H9 (cell line): ENCODE results near the gene RAI2. TPM values are rescaled to one million over a fixed set of nuclear protein-coding genes. Genes with fewer than 3 reads are reported as not detected.

Experiments used
- DNase-seq: peaks from one replicate; pipeline ENCODE4 v3.0.0-alpha.2; 2017
- H2AFZ ChIP-seq: one replicate; pipeline ENCODE4 v1.6.1; 2013; ENCODE audit warnings: mild to moderate bottlenecking, low read length, control low read depth, moderate library complexity
- H2AK5ac ChIP-seq: 2 replicates; pipeline ENCODE4 v1.6.1; 2013; ENCODE audit warnings: low read length, control low read depth, mixed read lengths; ENCODE audit not compliant: insufficient read length
- H2BK120ac ChIP-seq: one replicate; pipeline ENCODE4 v1.6.1; 2013; ENCODE audit warnings: low read depth, mild to moderate bottlenecking, low read length, control low read depth, inconsistent platforms; ENCODE audit not compliant: poor library complexity, severe bottlenecking
- H2BK12ac ChIP-seq: 2 replicates; pipeline ENCODE4 v1.6.1; 2013; ENCODE audit warnings: low read length, control low read depth, mixed read lengths, low read depth; ENCODE audit not compliant: insufficient read length
- H2BK15ac ChIP-seq: 2 replicates; pipeline ENCODE4 v1.6.1; 2013; ENCODE audit warnings: low read depth, low read length, control low read depth
- H2BK20ac ChIP-seq: one replicate; pipeline ENCODE4 v1.6.1; 2013; ENCODE audit warnings: low read depth, mild to moderate bottlenecking, low read length, control low read depth, inconsistent platforms; ENCODE audit not compliant: poor library complexity, severe bottlenecking
- H2BK5ac ChIP-seq: 2 replicates; pipeline ENCODE4 v1.6.1; 2013; ENCODE audit warnings: low read length, control low read depth, mixed read lengths; ENCODE audit not compliant: insufficient read length
- H3K14ac ChIP-seq: 2 replicates; pipeline ENCODE4 v1.6.1; 2013; ENCODE audit warnings: low read length, control low read depth; ENCODE audit not compliant: insufficient read depth
- H3K18ac ChIP-seq: 2 replicates; pipeline ENCODE4 v1.6.1; 2013; ENCODE audit warnings: low read depth, mild to moderate bottlenecking, mixed read lengths, low read length, control low read depth; ENCODE audit not compliant: insufficient read length
- H3K23ac ChIP-seq: 2 replicates; pipeline ENCODE4 v1.6.1; 2013; ENCODE audit warnings: low read length, control low read depth, mixed read lengths, low read depth; ENCODE audit not compliant: insufficient read length
- H3K23me2 ChIP-seq: 2 replicates; pipeline ENCODE4 v1.6.1; 2013; ENCODE audit warnings: low read depth, mild to moderate bottlenecking, mixed read lengths, low read length, control low read depth; ENCODE audit not compliant: insufficient read length, poor library complexity, severe bottlenecking
- H3K27ac ChIP-seq: 2 replicates; pipeline ENCODE4 v1.5.1; 2013; ENCODE audit warnings: low read length, control low read depth, mixed read lengths, low read depth; ENCODE audit not compliant: insufficient read length
- H3K27me3 ChIP-seq: 2 replicates; pipeline ENCODE4 v1.6.1; 2013; ENCODE audit warnings: low read length, control low read depth, inconsistent platforms; ENCODE audit not compliant: insufficient read depth
- H3K4ac ChIP-seq: 2 replicates; pipeline ENCODE4 v1.6.1; 2013; ENCODE audit warnings: low read depth, mild to moderate bottlenecking, control low read depth, inconsistent platforms, low read length, moderate library complexity
- H3K4me1 ChIP-seq: 2 replicates; pipeline ENCODE4 v1.6.1; 2013; ENCODE audit warnings: low read length, control low read depth, inconsistent platforms; ENCODE audit not compliant: insufficient read depth
- H3K4me2 ChIP-seq: 2 replicates; pipeline ENCODE4 v1.6.1; 2013; ENCODE audit warnings: low read length, control low read depth, mixed read lengths; ENCODE audit not compliant: insufficient read length, insufficient read depth
- H3K56ac ChIP-seq: 2 replicates; pipeline ENCODE4 v1.6.1; 2013; ENCODE audit warnings: low read depth, mild to moderate bottlenecking, mixed read lengths, low read length, control low read depth; ENCODE audit not compliant: insufficient read length
- H3K79me1 ChIP-seq: 2 replicates; pipeline ENCODE4 v1.6.1; 2013; ENCODE audit warnings: low read depth, mild to moderate bottlenecking, moderate library complexity, low read length, control low read depth, inconsistent platforms; ENCODE audit not compliant: insufficient read depth, poor library complexity, severe bottlenecking
- H3K79me2 ChIP-seq: 2 replicates; pipeline ENCODE4 v1.6.1; 2013; ENCODE audit warnings: low read length, control low read depth, inconsistent platforms; ENCODE audit not compliant: insufficient read depth
- H3K9ac ChIP-seq: 2 replicates; pipeline ENCODE4 v1.6.1; 2013; ENCODE audit warnings: low read length, control low read depth, mixed read lengths; ENCODE audit not compliant: insufficient read length; ENCODE audit errors: extremely low read depth
- H3K9me3 ChIP-seq: one replicate; pipeline ENCODE4 v1.6.1; 2013; ENCODE audit warnings: low read depth, low read length, inconsistent platforms; ENCODE audit not compliant: control insufficient read depth
- H3T11ph ChIP-seq: one replicate; pipeline ENCODE4 v1.6.1; 2013; ENCODE audit warnings: mild to moderate bottlenecking, low read length, control low read depth, inconsistent platforms
- H4K20me1 ChIP-seq: one replicate; pipeline ENCODE4 v1.6.1; 2013; ENCODE audit not compliant: control insufficient read depth, insufficient read length, insufficient read depth
- H4K5ac ChIP-seq: 2 replicates; pipeline ENCODE4 v1.6.1; 2013; ENCODE audit warnings: low read depth, mild to moderate bottlenecking, mixed read lengths, low read length, control low read depth; ENCODE audit not compliant: insufficient read length
- H4K8ac ChIP-seq: replicated peaks from 2 replicates; pipeline ENCODE4 v1.6.1; 2013; ENCODE audit warnings: low read length, control low read depth, mixed read lengths, low read depth; ENCODE audit not compliant: insufficient read length
- H4K91ac ChIP-seq: 2 replicates; pipeline ENCODE4 v1.6.1; 2013; ENCODE audit warnings: low read depth, mild to moderate bottlenecking, moderate library complexity, mixed read lengths, low read length, control low read depth; ENCODE audit not compliant: insufficient read length
- H3K27ac Mint-ChIP-seq, 3 experiments: 2 replicates in 2 of 3; 3 replicates in 1 of 3; pipeline ENCODE4 v1.8.0; 2020 to 2021; ENCODE audit warnings: mixed read lengths in 3 of 3, mild to moderate bottlenecking in 1 of 3, moderate library complexity in 1 of 3
- H3K27me3 Mint-ChIP-seq: 2 replicates; pipeline ENCODE4 v1.8.0; 2021; ENCODE audit warnings: low read depth, mild to moderate bottlenecking, moderate library complexity, mixed read lengths
- H3K36me3 Mint-ChIP-seq, 3 experiments: 2 replicates in 2 of 3; 3 replicates in 1 of 3; pipeline ENCODE4 v1.8.0; 2020 to 2021; ENCODE audit warnings: low read depth in 3 of 3, mixed read lengths in 3 of 3; ENCODE audit not compliant: insufficient read depth in 1 of 3
- H3K4me1 Mint-ChIP-seq, 2 experiments: 2 replicates each; pipeline ENCODE4 v1.8.0; 2020; ENCODE audit warnings: mixed read lengths in 2 of 2
- H3K4me3 Mint-ChIP-seq, 2 experiments: 2 replicates in 1 of 2; 3 replicates in 1 of 2; pipeline ENCODE4 v1.8.0; 2020 to 2021; ENCODE audit warnings: mild to moderate bottlenecking in 2 of 2, mixed read lengths in 2 of 2, moderate library complexity in 1 of 2
- H3K9me3 Mint-ChIP-seq, 2 experiments: 2 replicates in 1 of 2; 3 replicates in 1 of 2; pipeline ENCODE4 v1.8.0; 2020; ENCODE audit warnings: mild to moderate bottlenecking in 2 of 2, mixed read lengths in 2 of 2, moderate library complexity in 1 of 2
- WGBS: extraction: QIAGEN DNeasy Blood & Tissue Kit; methylation state at CpG from one replicate; pipeline ENCODE4 v1.1.7; 2013; ENCODE audit warnings: missing lambda C conversion rate, low lambda C conversion rate, mixed read lengths; ENCODE audit not compliant: insufficient read length; ENCODE audit errors: extremely low coverage; 5-methylcytosine and 5-hydroxymethylcytosine counted together
- total RNA-seq: library from RNA; stranded (reverse); gene quantifications from 2 replicates; pipeline ENCODE4 v1.2.1, GENCODE V29; 2021
- TF ChIP-seq, protein P1 (sequence below): fragments of 200-600 bp; sonication (generic); conservative IDR thresholded peaks from 3 replicates; pipeline ENCODE4 v1.8.0; 2021; ENCODE audit warnings: antibody characterized with exemption, mild to moderate bottlenecking

RAI2 gene
- total RNA-seq, 1 experiment from 2014 or later: 0.72 TPM

- Mint-ChIP-seq H3K27ac (no peak overlapping the region), H3K36me3 (peaks cover 3 to 5% (median 4%) of the 10 kb centered on the region in 3 experiments; a peak in 6 of 7 replicates), H3K4me1 (peaks cover 9 to 11% of the 10 kb centered on the region in 2 experiments; a peak in 3 of 4 replicates), H3K9me3 (peaks cover 45 to 56% of the 10 kb centered on the region in 2 experiments), H3K4me3 (no peak overlapping the region), H3K27me3 (no peaks in the 10 kb centered on the region; the same call in 1 of the 2 replicates)
- no CpG with 5 or more reads among the region's 1 CpG for WGBS
- Histone ChIP-seq H4K20me1 (no peaks in the 10 kb centered on the region), H3K79me2 (no peaks in the 10 kb centered on the region), H3K79me1 (no peaks in the 10 kb centered on the region), H2BK15ac (no peak overlapping the region), H2AFZ (no peak overlapping the region), H3K27me3 (no peaks in the 10 kb centered on the region), H3K18ac (no peak overlapping the region), H3T11ph (no peak overlapping the region), H2BK5ac (no peak overlapping the region), H3K23me2 (no peaks in the 10 kb centered on the region), H4K91ac (no peak overlapping the region), H3K56ac (no peak overlapping the region), H2AK5ac (no peak overlapping the region), H2BK12ac (no peak overlapping the region), H4K8ac (no peak overlapping the region), H3K9me3 (peaks cover 8% of the 10 kb centered on the region), H3K4ac (no peak overlapping the region), H3K4me1 (no peaks in the 10 kb centered on the region), H3K23ac (no peak overlapping the region), H3K4me2 (no peak overlapping the region), H3K27ac (no peak overlapping the region), H2BK20ac (no peak overlapping the region), H3K9ac (no peak overlapping the region), H3K14ac (no peak overlapping the region), H4K5ac (no peak overlapping the region), H2BK120ac (no peak overlapping the region)
- TF ChIP-seq, protein P1, sequence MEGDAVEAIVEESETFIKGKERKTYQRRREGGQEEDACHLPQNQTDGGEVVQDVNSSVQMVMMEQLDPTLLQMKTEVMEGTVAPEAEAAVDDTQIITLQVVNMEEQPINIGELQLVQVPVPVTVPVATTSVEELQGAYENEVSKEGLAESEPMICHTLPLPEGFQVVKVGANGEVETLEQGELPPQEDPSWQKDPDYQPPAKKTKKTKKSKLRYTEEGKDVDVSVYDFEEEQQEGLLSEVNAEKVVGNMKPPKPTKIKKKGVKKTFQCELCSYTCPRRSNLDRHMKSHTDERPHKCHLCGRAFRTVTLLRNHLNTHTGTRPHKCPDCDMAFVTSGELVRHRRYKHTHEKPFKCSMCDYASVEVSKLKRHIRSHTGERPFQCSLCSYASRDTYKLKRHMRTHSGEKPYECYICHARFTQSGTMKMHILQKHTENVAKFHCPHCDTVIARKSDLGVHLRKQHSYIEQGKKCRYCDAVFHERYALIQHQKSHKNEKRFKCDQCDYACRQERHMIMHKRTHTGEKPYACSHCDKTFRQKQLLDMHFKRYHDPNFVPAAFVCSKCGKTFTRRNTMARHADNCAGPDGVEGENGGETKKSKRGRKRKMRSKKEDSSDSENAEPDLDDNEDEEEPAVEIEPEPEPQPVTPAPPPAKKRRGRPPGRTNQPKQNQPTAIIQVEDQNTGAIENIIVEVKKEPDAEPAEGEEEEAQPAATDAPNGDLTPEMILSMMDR: no peak
- DNase-seq: no peak
Measured at GRCh38 chrX:17792826-17793225, 68.3 kb downstream of the RAI2 start.
